Neural cell (in vitro differentiated cells): ENCODE results near the gene SDK1.

ENCODE experiments used
- EP300 ChIP-seq: fragments of 450-650 bp; conservative IDR thresholded peaks from 2 replicates; pipeline ENCODE4 v1.6.1; 2014; ENCODE audit warnings: antibody characterized with exemption, mild to moderate bottlenecking, moderate library complexity; ENCODE audit not compliant: poor library complexity, severe bottlenecking
- POLR2AphosphoS5 ChIP-seq: IDR thresholded peaks from 2 replicates; pipeline ENCODE4 v1.6.1; 2012
- TF ChIP-seq, protein P1 (sequence below): fragments of 450-650 bp; IDR thresholded peaks from 2 replicates; pipeline ENCODE4 v1.5.1; 2014; ENCODE audit warnings: antibody characterized with exemption, mild to moderate bottlenecking, moderate library complexity; ENCODE audit not compliant: poor library complexity, severe bottlenecking

DNA sequence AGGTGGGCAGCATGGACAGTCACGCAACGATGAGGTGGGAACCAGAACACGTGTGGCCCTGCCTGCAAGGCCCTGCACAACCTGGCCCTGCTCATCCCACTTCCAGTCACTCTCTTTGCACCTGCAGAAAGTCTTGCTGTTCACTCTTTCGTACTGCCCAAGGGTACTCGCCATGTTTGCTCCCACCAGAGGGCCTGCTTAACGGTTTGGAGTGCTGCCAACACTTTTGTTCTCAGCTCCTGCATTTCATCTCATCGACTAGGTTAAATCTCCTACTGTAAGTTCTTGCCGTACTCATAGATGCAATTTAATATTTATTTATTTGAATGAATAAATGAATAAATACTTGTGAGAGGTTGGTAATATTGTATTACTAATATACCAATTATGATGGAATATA lies 315.3 kb downstream of the SDK1 start:
- TF ChIP-seq, protein P1, sequence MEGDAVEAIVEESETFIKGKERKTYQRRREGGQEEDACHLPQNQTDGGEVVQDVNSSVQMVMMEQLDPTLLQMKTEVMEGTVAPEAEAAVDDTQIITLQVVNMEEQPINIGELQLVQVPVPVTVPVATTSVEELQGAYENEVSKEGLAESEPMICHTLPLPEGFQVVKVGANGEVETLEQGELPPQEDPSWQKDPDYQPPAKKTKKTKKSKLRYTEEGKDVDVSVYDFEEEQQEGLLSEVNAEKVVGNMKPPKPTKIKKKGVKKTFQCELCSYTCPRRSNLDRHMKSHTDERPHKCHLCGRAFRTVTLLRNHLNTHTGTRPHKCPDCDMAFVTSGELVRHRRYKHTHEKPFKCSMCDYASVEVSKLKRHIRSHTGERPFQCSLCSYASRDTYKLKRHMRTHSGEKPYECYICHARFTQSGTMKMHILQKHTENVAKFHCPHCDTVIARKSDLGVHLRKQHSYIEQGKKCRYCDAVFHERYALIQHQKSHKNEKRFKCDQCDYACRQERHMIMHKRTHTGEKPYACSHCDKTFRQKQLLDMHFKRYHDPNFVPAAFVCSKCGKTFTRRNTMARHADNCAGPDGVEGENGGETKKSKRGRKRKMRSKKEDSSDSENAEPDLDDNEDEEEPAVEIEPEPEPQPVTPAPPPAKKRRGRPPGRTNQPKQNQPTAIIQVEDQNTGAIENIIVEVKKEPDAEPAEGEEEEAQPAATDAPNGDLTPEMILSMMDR: no peak
- TF ChIP-seq EP300 (no peak), POLR2AphosphoS5 (no peak)
